Heart right ventricle (tissue), 16 donors: Measurements from ENCODE around the gene CDC42SE2. TPM values are rescaled to one million over a fixed set of nuclear protein-coding genes. Genes with fewer than 3 reads are reported as not detected.

Experiments used
- ATAC-seq, 8 donors: fragments of 200-7000 bp; cut with Tn5 transposase; one replicate each; pipeline ENCODE4 v1.9.1; 2020; ENCODE audit warnings: mild to moderate bottlenecking in 8 of 8, moderate library complexity in 8 of 8, moderate number of reproducible peaks in 1 of 8
- DNase-seq, 2 donors: peaks; one replicate each; pipeline ENCODE4 v3.0.0-alpha.2; 2020
- H3K27ac ChIP-seq, 10 donors: fragments of 200-600 bp; sonication (generic) in 2 of 10; one replicate each; pipeline versions ENCODE4 v1.5.0 to v1.8.0; 2020 to 2022; ENCODE audit warnings: mild to moderate bottlenecking in 3 of 10
- H3K27me3 ChIP-seq, 7 donors: fragments of 200-600 bp; one replicate each; pipeline ENCODE4 v1.8.0; 2021 to 2022; ENCODE audit warnings: mild to moderate bottlenecking in 2 of 7
- H3K36me3 ChIP-seq, 9 donors: fragments of 200-600 bp; sonication (generic) in 1 of 9; one replicate each; pipeline versions ENCODE4 v1.5.0 to v1.8.0; 2020 to 2022; ENCODE audit warnings: mild to moderate bottlenecking in 2 of 9
- H3K4me1 ChIP-seq, 9 donors: fragments of 200-600 bp; sonication (generic) in 1 of 9; one replicate each; pipeline versions ENCODE4 v1.5.0 to v1.8.0; 2020 to 2022; ENCODE audit warnings: mild to moderate bottlenecking in 4 of 9
- H3K4me3 ChIP-seq, 10 donors: fragments of 200-600 bp; sonication (generic) in 2 of 10; one replicate each; pipeline versions ENCODE4 v1.5.0 to v1.8.0; 2020 to 2022; ENCODE audit warnings: mild to moderate bottlenecking in 7 of 10, moderate library complexity in 2 of 10
- H3K9me3 ChIP-seq, 11 donors: fragments of 200-600 bp in 10 of 11; sonication (generic) in 2 of 11; one replicate each; pipeline versions ENCODE4 v1.5.0 to v1.8.0; 2013 to 2022; ENCODE audit warnings: mild to moderate bottlenecking in 2 of 11, control low read depth in 1 of 11, moderate library complexity in 1 of 11
- CTCF ChIP-seq, 9 donors: fragments of 200-600 bp; sonication (generic) in 2 of 9; IDR thresholded peaks; one replicate each; pipeline versions ENCODE4 v1.5.0 to v1.8.0; 2021 to 2022; ENCODE audit warnings: antibody characterized with exemption in 9 of 9, mild to moderate bottlenecking in 5 of 9, moderate library complexity in 1 of 9
- WGBS, 2 donors: extraction: QIAGEN DNeasy Blood & Tissue Kit; methylation state at CpG; one replicate each; pipeline ENCODE4 v1.1.7; 2013; ENCODE audit warnings: inconsistent platforms in 1 of 2; 5-methylcytosine and 5-hydroxymethylcytosine counted together
- intact Hi-C, 10 donors: fragments of 100-400 bp; cut with DNase I; formaldehyde crosslinking; loops; one replicate each; pipeline versions ENCODE4 v1.11.1 to v1.14.2; 2022
- polyA plus RNA-seq, 2 donors: library from polyadenylated mRNA; stranded (reverse); fragments of 200-250 nt; gene quantifications; one replicate each; pipeline ENCODE4 v1.2.3, GENCODE V29; 2013
- total RNA-seq, 10 donors: library from RNA; stranded (reverse); fragmentation: NEBNext Ultra II Directional in 3 of 10; extraction: Animal tissue kit (Norgen Biotek cat#: 25700) in 3 of 10; gene quantifications; one replicate each; pipeline versions ENCODE4 v1.2.1 to v1.2.4, GENCODE V29; 2021 to 2023
- donor health status: Arrhythmogenic right ventricular cardiomyopathy.
- donor health status: ischemic (EF 13 %, LVEDD 7.1; RV severe dilation, severe dysfunction).
- donor health status: healthy with polysubstance abuse.
- donor health status: DM: no; HTN: yes; CAD: no.
- donor health status: DM: no; HTN: no; CAD: no.
- donor health status: ischemic (EF 25% LVEDD 6.9; RV normal size, moderate dysfunction).
- donor health status: ischemic (EF 25% LVEDD 5.7; RV mildly dilated, moderate dysfunction).
- donor health status: healthy.
- donor health status: DM: yes; HTN: yes; CAD: no.
- donor health status: Ischemic cardiomyopathy.
- donor health status: ischemic (EF 35%, LVEDD 5.7; RV mildly dilated, moderate dysfunction).
- donor health status: nonischemic (EF 11% LVEDD 7.7; RV severe dilation, severe dysfunction).
- donor health status: DM: yes; HTN: yes; CAD: no.
- donor health status: PGD.
- donor health status: ischemic (EF 29% LVEDD 5.4; RV normal size, mild dysfunction).
- donor health status: nonischemic (EF 23%, LVEDD 6.1; RV moderate dilation, normal function).

The CDC42SE2 gene
- total and polyA plus RNA-seq, 12 donors = 5.4 to 25.8 (median 11.1) TPM

GRCh38 chr5:131258733-131259132 is 5.1 kb upstream of the CDC42SE2 start:
- H3K27ac ChIP-seq = peak overlapping the region in 1 of 10 donors; percentile 87
- H3K36me3 ChIP-seq = no peaks in the 10 kb centered on the region
- peaks cover 0 to 69% (median 7%) of the 10 kb centered on the region in 9 donors for H3K4me1 ChIP-seq
- no peak overlapping the region for H3K4me3 ChIP-seq
- ATAC-seq (no peak), DNase-seq (no peak)
- no peak for TF ChIP-seq CTCF (IDR thresholded peaks at IDR 0.05)
- peaks cover 0 to 4% (median 0%) of the 10 kb centered on the region in 11 donors for H3K9me3 ChIP-seq
- intact Hi-C loops = no loop called here
- H3K27me3 ChIP-seq = no peaks in the 10 kb centered on the region
- 74 to 79% methylated on average over 2 of the region's 2 CpGs for WGBS, 2 donors

GRCh38 chr5:131259326-131259725 is 4.5 kb upstream of the CDC42SE2 start:
- DNase-seq = no peak
- Histone ChIP-seq H3K36me3 (no peaks in the 10 kb centered on the region), H3K27ac (no peak overlapping the region), H3K4me1 (peaks cover 0 to 65% (median 7%) of the 10 kb centered on the region in 9 donors), H3K9me3 (peaks cover 0 to 4% (median 0%) of the 10 kb centered on the region in 11 donors), H3K27me3 (no peaks in the 10 kb centered on the region), H3K4me3 (no peak overlapping the region)
- intact Hi-C loops = no loop called here
- no peak for ATAC-seq
- no peak for TF ChIP-seq CTCF (IDR thresholded peaks at IDR 0.05)

GRCh38 chr5:131260895-131261294 is 3.0 kb upstream of the CDC42SE2 start:
- H3K4me1 ChIP-seq = peaks cover 0 to 64% (median 16%) of the 10 kb centered on the region in 9 donors
- WGBS, 2 donors = 66 to 86% methylated on average over 1 of the region's 1 CpG
- no peak for ATAC-seq
- H3K27me3 ChIP-seq = no peaks in the 10 kb centered on the region
- H3K36me3 ChIP-seq = no peaks in the 10 kb centered on the region
- no peak overlapping the region for H3K27ac ChIP-seq
- DNase-seq = no peak
- H3K9me3 ChIP-seq = peaks cover 0 to 4% (median 0%) of the 10 kb centered on the region in 11 donors
- no peak for TF ChIP-seq CTCF (IDR thresholded peaks at IDR 0.05)
- H3K4me3 ChIP-seq = no peak overlapping the region
- intact Hi-C loops = loop anchor here in 8 of 10 donors (5.0 to 10.0 kb wide), 7 partner anchors 89 to 154 kb away; partner anchors contain the start of genes HINT1 (in 3 of the 8) and LYRM7 (in 2 of the 8)

GRCh38 chr5:131261483-131261882 is 2.4 kb upstream of the CDC42SE2 start:
- Histone ChIP-seq H3K27me3 (no peaks in the 10 kb centered on the region), H3K4me3 (no peak overlapping the region), H3K9me3 (peaks cover 0 to 1% (median 0%) of the 10 kb centered on the region in 11 donors), H3K27ac (no peak overlapping the region), H3K36me3 (no peaks in the 10 kb centered on the region), H3K4me1 (peaks cover 0 to 65% (median 21%) of the 10 kb centered on the region in 9 donors)
- intact Hi-C loops = loop anchor here in 8 of 10 donors (5.0 to 10.0 kb wide), 7 partner anchors 89 to 153 kb away; partner anchors contain the start of genes HINT1 (in 3 of the 8) and LYRM7 (in 2 of the 8)
- 90 to 94% methylated on average over 6 of the region's 6 CpGs for WGBS, 2 donors
- ATAC-seq = no peak
- no peak for DNase-seq
- TF ChIP-seq CTCF (IDR thresholded peaks at IDR 0.05) = no peak
